Choroid plexus epithelial cell (primary cell): ENCODE measurements around the gene KLHL22.
"Not testable (repeated sequence)": the region's sequence is repeated elsewhere in the genome, so short reads cannot be mapped to it uniquely, and the experiment has no call there.

Experiments used
- DNase-seq: peaks from one replicate; pipeline ENCODE4 v3.0.0-alpha.2; 2010; ENCODE audit warnings: low read depth
- H3K4me3 ChIP-seq: 2 replicates; pipeline ENCODE4 v1.5.1; 2011; ENCODE audit warnings: low read depth, mild to moderate bottlenecking, control low read depth, low read length, moderate library complexity
- TF ChIP-seq, protein P1 (sequence below): conservative IDR thresholded peaks from 2 replicates; pipeline ENCODE4 v1.5.1; 2011; ENCODE audit warnings: low read depth, mild to moderate bottlenecking, control low read depth, inconsistent platforms, low read length, moderate library complexity

The KLHL22 gene

DNA sequence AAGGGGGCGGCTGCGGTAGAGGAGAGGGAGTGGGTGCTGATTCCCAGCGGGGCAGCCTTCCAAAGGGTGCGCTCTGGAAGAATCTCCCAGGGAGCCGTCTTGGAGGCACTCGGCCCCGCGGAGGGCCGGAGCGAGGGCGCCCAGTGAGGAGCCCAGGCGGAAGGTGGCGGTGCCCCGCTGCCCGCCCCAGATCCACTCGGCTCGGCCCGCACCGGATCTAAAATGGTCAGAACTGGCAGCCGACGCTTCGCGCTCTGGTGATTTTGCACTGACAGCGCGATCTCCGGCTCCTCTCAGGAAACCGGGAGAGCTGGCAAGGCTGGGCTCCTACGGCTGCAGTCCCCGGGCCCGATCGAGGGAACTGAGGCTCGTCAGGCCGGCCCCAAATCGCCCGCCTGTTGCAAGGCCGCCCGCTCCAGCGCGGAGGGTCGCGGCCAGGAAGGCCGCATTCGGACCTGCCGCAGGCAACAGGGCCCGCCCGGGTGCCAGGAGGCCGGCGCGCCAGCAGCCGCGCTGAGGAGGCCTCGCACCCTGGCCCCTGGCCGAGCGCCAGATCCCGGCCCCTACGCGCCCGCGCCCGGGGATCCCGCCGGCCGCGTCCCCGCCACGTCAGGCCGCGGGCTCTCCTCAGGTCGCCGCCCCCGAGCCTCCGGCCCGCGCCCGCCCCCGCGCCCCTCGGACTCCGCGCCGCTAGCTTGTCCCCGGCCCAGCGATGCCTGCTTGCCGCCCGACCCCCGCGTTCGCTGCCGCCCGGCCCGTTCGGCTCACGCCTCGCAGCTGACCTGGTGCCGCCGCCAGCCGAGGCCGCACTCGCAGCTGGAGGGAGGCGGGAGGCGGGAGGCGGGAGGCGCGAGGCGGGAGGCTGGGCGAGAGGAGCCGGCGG, at the start of gene KLHL22:
Gene KLHL22, minus strand, starts transcription at position 818 of the 883 bp plus-strand sequence. CDS start 6,584 bp downstream, outside the sequence.
- TF ChIP-seq, protein P1, sequence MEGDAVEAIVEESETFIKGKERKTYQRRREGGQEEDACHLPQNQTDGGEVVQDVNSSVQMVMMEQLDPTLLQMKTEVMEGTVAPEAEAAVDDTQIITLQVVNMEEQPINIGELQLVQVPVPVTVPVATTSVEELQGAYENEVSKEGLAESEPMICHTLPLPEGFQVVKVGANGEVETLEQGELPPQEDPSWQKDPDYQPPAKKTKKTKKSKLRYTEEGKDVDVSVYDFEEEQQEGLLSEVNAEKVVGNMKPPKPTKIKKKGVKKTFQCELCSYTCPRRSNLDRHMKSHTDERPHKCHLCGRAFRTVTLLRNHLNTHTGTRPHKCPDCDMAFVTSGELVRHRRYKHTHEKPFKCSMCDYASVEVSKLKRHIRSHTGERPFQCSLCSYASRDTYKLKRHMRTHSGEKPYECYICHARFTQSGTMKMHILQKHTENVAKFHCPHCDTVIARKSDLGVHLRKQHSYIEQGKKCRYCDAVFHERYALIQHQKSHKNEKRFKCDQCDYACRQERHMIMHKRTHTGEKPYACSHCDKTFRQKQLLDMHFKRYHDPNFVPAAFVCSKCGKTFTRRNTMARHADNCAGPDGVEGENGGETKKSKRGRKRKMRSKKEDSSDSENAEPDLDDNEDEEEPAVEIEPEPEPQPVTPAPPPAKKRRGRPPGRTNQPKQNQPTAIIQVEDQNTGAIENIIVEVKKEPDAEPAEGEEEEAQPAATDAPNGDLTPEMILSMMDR: no peak
- peak; percentile 33 for DNase-seq
- H3K4me3 ChIP-seq: peak within 1 kb of the TSS; percentile 75

DNA sequence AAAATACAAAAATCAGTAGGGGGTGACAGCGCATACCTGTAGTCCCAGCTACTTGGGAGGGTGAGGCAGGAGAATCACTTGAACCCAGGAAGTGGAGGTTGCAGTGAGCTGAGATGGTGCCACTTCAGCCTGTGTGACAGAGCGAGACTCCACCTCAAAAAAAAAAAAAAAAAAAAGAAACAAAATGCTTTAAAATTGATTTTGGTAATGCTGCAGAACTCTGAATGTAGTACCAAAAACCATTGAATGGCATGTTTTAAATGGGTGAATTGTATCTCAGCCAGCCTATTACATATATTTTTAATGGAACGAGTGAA, 49.7 kb upstream of the KLHL22 start:
- DNase-seq: not testable (repeated sequence)

DNA sequence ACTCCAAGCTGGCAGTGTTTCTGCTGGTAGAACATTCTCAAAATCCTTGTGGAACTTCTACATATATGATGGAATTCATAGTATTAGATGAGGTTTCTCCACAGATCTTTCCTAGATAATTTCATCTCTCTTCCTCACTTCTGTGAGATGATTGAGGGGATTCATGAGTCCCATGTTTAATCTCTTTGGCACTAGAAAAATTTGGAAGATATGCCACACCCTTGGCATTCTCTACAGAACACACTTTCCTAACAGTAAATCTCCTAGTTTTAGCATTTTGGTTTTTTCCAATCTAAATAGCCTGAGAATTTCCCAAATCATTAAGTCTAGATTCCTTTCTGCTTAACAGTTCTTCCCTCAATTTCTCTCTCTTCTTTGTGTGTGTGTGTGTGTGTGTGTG, 47.1 kb upstream of the KLHL22 start:
- DNase-seq: no peak
- TF ChIP-seq, protein P1: no peak
- H3K4me3 ChIP-seq: no peak overlapping the region

More for the DNA sequence above, 49.7 kb upstream of the KLHL22 start:
- H3K4me3 ChIP-seq: not testable (repeated sequence)

DNA sequence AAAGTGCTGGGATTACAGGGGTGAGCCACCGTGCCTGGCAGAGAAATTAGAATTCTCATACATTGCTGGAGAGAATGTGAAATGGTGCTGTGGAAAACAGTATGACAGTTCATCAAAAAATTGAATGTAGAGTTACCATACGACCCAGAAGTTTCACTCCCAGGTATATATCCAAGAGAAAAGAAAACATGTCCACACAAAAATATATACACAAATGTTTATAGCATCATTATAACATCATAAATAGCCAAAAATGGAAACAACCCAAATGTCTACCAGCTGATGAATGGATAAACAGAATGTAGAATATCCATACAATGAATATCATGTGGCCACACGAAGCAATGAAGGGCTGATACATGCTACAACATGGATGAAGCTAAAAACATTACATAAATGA, 46.5 kb upstream of the KLHL22 start:
- no peak for DNase-seq
- TF ChIP-seq, protein P1: no peak
- H3K4me3 ChIP-seq: no peak overlapping the region

- not testable (repeated sequence) for DNase-seq
Observed at GRCh38 chr22:20538875-20539274, 43.3 kb upstream of the KLHL22 start.

GRCh38 chr22:20537983-20538382, 42.4 kb upstream of the KLHL22 start:
- no peak overlapping the region for H3K4me3 ChIP-seq
- TF ChIP-seq, protein P1: no peak
- DNase-seq: no peak

More at GRCh38 chr22:20538875-20539274, 43.3 kb upstream of the KLHL22 start:
- not testable (repeated sequence) for H3K4me3 ChIP-seq

- TF ChIP-seq, protein P1: no peak
- no peak for DNase-seq
- H3K4me3 ChIP-seq: no peak overlapping the region
Observed at GRCh38 chr22:20537325-20537756, 41.7 kb upstream of the KLHL22 start.
